ENCODE results near the gene HECTD4.

DNA sequence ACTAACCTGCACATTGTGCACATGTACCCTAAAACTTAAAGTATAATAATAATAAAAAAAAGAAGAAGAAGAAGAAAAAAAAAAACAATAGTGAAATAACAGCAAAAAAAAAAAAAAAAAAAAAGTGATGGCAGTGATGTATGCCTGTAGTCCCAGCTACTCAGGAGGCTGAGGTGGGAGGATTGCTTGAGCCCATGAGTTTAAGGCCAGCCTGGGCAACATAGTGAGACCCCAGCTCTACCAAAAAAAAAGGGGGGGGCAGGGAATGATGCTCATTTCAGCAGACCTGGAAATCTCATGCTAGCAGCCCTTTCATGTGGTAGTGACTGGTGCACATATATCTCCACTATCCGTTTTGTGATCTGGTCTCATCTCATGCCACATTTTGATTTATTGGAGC, 236.1 kb downstream of the HECTD4 start:
- no peak for TF ChIP-seq ZFX (IDR thresholded peaks at IDR 0.05; ENCODE audit: borderline replicate concordance)
- TF ChIP-seq CTCF (IDR thresholded peaks at IDR 0.05) = no peak
